Osteocyte (in vitro differentiated cells): Measurements from ENCODE around the gene MEOX1. TPM values are rescaled to one million over a fixed set of nuclear protein-coding genes. Genes with fewer than 3 reads are reported as not detected.

Experiments used
- DNase-seq: peaks from one replicate; pipeline ENCODE4 v3.0.0; 2021; ENCODE audit warnings: mixed read lengths; ENCODE audit not compliant: unreplicated experiment; ENCODE audit errors: extremely low spot score
- H3K27ac Mint-ChIP-seq: one replicate; pipeline ENCODE4 v1.8.0; 2021; ENCODE audit warnings: mild to moderate bottlenecking, mixed read lengths; ENCODE audit not compliant: unreplicated experiment
- H3K27me3 Mint-ChIP-seq: one replicate; pipeline ENCODE4 v1.8.0; 2021; ENCODE audit warnings: mixed read lengths; ENCODE audit not compliant: unreplicated experiment
- H3K36me3 Mint-ChIP-seq: one replicate; pipeline ENCODE4 v1.8.0; 2021; ENCODE audit warnings: mixed read lengths; ENCODE audit not compliant: unreplicated experiment
- H3K4me1 Mint-ChIP-seq: one replicate; pipeline ENCODE4 v1.8.0; 2021; ENCODE audit warnings: mixed read lengths; ENCODE audit not compliant: unreplicated experiment
- H3K4me3 Mint-ChIP-seq: one replicate; pipeline ENCODE4 v1.8.0; 2021; ENCODE audit warnings: mild to moderate bottlenecking, moderate library complexity, mixed read lengths; ENCODE audit not compliant: unreplicated experiment
- H3K9me3 Mint-ChIP-seq: one replicate; pipeline ENCODE4 v1.8.0; 2021; ENCODE audit warnings: mixed read lengths; ENCODE audit not compliant: unreplicated experiment
- total RNA-seq: library from RNA; stranded (reverse); gene quantifications from 2 replicates; pipeline ENCODE4 v1.2.1, GENCODE V29; 2021
- TF ChIP-seq, protein P1 (sequence below): fragments of 200-600 bp; sonication (generic); IDR thresholded peaks from 2 replicates; pipeline ENCODE4 v1.5.0; 2021; ENCODE audit warnings: antibody characterized with exemption, mild to moderate bottlenecking, moderate library complexity

MEOX1 gene
- total RNA-seq, 1 donor from 2014 or later = not detected

DNA sequence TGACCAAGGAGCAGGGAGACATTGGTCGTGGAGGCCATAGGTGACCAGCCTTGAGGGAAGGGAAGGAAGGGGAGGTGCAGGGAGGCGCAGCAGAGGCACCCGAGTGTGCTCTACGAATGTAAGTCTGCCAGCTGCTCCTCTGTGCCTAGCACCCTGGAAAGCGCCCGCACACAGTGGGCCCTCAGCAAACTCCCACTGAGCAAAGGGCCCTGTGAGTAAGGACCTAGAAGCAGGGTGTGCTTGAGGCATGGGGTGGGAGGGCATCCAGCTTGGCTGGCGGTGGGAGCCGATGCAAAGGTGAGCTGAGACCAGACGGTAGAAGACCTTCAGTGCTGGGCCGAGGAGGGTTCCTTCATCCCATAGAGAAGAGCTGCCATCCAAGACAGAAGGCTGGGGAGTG is 36.2 kb upstream of the MEOX1 start:
- H3K4me1 Mint-ChIP-seq = peaks cover 15% of the 10 kb centered on the region
- no peak overlapping the region for H3K4me3 Mint-ChIP-seq
- H3K27me3 Mint-ChIP-seq = no peaks in the 10 kb centered on the region
- no peak overlapping the region for H3K27ac Mint-ChIP-seq
- no peak for DNase-seq
- no peaks in the 10 kb centered on the region for H3K36me3 Mint-ChIP-seq
- peaks cover 3% of the 10 kb centered on the region for H3K9me3 Mint-ChIP-seq
- TF ChIP-seq, protein P1, sequence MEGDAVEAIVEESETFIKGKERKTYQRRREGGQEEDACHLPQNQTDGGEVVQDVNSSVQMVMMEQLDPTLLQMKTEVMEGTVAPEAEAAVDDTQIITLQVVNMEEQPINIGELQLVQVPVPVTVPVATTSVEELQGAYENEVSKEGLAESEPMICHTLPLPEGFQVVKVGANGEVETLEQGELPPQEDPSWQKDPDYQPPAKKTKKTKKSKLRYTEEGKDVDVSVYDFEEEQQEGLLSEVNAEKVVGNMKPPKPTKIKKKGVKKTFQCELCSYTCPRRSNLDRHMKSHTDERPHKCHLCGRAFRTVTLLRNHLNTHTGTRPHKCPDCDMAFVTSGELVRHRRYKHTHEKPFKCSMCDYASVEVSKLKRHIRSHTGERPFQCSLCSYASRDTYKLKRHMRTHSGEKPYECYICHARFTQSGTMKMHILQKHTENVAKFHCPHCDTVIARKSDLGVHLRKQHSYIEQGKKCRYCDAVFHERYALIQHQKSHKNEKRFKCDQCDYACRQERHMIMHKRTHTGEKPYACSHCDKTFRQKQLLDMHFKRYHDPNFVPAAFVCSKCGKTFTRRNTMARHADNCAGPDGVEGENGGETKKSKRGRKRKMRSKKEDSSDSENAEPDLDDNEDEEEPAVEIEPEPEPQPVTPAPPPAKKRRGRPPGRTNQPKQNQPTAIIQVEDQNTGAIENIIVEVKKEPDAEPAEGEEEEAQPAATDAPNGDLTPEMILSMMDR = no peak

DNA sequence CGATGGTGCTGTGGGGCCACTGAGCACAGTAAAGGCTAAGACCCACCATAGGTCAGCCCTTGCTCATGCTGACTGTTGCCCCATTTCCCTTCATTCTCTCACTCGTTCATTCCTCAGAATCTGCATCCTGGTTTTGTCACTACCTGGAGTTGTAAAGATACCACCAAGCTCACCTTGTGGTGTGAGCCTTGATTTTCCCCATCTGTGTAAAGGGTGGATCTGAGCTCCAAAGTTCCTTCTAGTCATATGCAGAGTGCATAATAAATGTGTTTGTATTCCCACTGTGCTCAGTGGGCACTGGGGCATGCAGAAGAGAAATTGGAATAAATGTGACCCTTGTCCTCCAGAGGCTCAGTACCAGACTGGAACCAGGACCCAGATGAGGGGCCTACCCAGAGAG is 35.2 kb upstream of the MEOX1 start:
- H3K27ac Mint-ChIP-seq = no peak overlapping the region
- peaks cover 3% of the 10 kb centered on the region for H3K9me3 Mint-ChIP-seq
- DNase-seq = no peak
- TF ChIP-seq, protein P1 = no peak
- H3K4me1 Mint-ChIP-seq = peaks cover 15% of the 10 kb centered on the region
- H3K36me3 Mint-ChIP-seq = no peaks in the 10 kb centered on the region
- H3K27me3 Mint-ChIP-seq = no peaks in the 10 kb centered on the region
- H3K4me3 Mint-ChIP-seq = no peak overlapping the region

DNA sequence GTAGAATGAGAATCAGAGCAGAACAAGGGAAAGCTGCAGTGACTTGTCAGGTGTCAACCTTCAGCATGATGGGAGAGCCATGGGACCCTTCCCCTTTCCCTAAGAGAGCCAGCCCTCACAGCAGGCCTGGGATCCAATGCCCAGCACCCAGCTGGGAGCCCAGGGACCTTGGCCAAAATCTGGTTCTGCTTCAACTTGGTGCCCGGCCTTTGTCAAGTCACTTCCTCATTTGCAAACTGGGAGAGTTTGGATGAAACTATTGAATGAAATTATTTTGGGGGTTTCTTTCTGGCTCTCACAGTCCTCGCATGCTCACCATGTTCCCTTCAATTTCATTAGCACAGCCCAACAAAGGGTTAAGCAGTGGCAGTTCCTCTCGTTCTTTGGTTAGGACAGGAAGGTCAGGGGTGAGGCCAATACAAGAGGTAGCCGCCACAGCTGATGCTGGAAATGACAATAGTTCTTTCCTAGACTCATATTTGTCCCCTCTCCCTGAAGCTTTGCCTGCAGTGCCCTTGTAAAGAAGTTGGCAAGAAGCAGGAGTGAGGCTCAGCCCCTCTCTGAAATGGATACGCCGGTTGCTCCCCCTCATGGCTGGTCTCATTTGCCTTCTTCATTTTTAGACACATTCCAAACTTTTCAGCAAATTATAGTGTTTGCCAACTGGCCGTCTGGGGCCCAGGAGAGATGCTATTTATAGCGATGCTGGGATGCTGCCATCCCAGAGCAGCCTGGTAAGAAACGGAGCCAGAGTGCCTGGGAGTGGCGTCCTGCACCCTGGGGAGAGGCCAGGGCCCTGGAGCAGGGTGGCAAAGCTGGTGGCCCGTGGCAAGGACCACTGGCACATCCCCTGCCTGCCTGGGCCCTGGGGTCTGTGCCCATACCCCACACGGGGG is 34.5 kb upstream of the MEOX1 start:
- Mint-ChIP-seq H3K27me3 (no peaks in the 10 kb centered on the region), H3K27ac (no peak overlapping the region), H3K4me1 (peaks cover 15% of the 10 kb centered on the region), H3K4me3 (no peak overlapping the region), H3K9me3 (peaks cover 3% of the 10 kb centered on the region), H3K36me3 (no peaks in the 10 kb centered on the region)
- peak; percentile 86 for DNase-seq
- TF ChIP-seq, protein P1 = peak; percentile 23

DNA sequence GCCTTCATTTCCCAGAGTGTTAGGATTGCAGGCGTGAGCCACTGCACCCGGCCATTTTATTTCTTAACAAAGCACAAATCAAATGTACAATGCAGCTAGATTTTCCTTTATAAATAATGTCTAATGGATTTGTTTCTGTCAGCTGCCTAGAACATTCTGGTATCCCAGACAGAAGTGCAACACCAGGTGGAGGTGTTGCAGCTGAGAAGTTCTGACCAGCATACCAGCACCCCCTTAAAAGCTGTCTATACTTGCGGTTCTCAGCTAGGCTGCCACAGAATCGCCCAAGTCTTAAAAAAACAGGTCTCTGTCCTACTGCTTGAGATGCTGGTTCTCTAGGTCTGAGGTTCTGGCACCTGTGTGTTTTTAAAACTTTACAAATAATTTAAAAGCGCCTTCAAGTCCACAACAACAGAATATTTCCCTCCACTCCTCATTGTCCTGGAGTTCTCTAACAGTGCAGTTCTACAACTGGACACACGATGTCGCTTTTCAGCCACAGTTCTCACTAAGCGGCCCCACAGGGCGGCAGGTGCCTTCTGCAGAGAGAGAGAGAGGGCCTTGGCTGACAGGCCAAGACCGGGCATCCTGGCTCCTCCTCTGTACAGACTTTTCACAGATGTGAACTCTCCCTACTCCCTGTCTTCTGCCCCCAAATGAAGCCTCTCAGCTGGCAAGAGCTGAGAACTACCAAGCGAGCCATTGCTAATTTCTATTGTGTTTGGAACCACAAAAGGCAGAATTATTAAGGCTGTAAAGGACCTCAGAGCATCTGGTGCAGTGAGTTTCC is 32.6 kb upstream of the MEOX1 start:
- TF ChIP-seq, protein P1 = peak; percentile 94
- H3K4me3 Mint-ChIP-seq = no peak overlapping the region
- no peaks in the 10 kb centered on the region for H3K36me3 Mint-ChIP-seq
- peaks cover 15% of the 10 kb centered on the region for H3K4me1 Mint-ChIP-seq
- H3K9me3 Mint-ChIP-seq = peaks cover 3% of the 10 kb centered on the region
- H3K27ac Mint-ChIP-seq = no peak overlapping the region
- DNase-seq = peak; percentile 89
- H3K27me3 Mint-ChIP-seq = peaks cover 1% of the 10 kb centered on the region

DNA sequence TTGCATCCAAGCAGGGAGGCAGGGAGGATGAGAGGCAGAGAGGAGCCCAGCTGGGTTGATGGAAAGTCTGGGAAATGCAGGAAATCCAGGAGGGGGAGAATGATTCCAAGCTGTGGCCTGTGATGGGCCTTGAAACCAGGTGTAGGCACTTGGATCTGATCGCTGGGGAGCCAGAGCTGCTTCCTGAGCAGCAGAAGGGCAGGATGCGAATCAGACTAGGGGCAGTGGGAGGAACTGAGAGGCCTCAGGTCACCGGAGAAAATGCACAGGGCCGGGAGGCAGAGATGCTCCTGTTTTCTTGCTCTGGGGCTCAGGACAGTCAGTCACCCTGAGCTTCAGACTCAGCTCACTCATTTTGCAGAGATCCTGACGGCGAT is 29.6 kb upstream of the MEOX1 start:
- no peak overlapping the region for H3K27ac Mint-ChIP-seq
- no peaks in the 10 kb centered on the region for H3K9me3 Mint-ChIP-seq
- no peak overlapping the region for H3K4me3 Mint-ChIP-seq
- H3K4me1 Mint-ChIP-seq = peaks cover 7% of the 10 kb centered on the region
- TF ChIP-seq, protein P1 = no peak
- H3K27me3 Mint-ChIP-seq = peaks cover 8% of the 10 kb centered on the region
- no peak for DNase-seq
- no peaks in the 10 kb centered on the region for H3K36me3 Mint-ChIP-seq
